ENCODE results near the gene SGSM1.

Gene SGSM1

DNA sequence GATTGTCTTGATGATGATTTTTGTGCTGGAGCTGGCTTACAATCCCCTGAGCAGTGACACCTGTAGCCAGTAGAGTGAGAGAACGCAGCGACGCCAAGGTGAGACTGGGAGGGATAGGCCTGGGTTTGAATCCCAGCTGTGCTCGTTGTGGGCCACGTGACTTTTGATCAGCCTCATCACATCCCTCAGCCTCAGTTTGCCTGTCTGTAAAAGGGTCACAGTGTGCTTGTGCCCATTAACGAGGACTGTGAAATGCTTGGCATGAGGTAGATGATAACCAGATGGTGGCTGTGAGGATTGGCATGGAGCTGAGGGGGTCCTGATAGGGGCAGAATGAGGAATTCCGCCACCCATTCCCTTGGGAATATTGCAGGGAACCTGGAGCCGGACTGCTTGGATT, 156.1 kb downstream of the SGSM1 start:
- in situ Hi-C loops (cut with HindIII; ENCODE audit: low sequenced_read_pairs), result no loop called here
- no peak for DNase-seq (ENCODE audit: low read depth, low spot score)
- TF ChIP-seq, protein P1, sequence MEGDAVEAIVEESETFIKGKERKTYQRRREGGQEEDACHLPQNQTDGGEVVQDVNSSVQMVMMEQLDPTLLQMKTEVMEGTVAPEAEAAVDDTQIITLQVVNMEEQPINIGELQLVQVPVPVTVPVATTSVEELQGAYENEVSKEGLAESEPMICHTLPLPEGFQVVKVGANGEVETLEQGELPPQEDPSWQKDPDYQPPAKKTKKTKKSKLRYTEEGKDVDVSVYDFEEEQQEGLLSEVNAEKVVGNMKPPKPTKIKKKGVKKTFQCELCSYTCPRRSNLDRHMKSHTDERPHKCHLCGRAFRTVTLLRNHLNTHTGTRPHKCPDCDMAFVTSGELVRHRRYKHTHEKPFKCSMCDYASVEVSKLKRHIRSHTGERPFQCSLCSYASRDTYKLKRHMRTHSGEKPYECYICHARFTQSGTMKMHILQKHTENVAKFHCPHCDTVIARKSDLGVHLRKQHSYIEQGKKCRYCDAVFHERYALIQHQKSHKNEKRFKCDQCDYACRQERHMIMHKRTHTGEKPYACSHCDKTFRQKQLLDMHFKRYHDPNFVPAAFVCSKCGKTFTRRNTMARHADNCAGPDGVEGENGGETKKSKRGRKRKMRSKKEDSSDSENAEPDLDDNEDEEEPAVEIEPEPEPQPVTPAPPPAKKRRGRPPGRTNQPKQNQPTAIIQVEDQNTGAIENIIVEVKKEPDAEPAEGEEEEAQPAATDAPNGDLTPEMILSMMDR (IDR thresholded peaks at IDR 0.05; ENCODE audit: low read depth, low read length), result no peak
- no peak overlapping the region for H3K4me3 ChIP-seq (ENCODE audit: low read depth, low read length)

DNA sequence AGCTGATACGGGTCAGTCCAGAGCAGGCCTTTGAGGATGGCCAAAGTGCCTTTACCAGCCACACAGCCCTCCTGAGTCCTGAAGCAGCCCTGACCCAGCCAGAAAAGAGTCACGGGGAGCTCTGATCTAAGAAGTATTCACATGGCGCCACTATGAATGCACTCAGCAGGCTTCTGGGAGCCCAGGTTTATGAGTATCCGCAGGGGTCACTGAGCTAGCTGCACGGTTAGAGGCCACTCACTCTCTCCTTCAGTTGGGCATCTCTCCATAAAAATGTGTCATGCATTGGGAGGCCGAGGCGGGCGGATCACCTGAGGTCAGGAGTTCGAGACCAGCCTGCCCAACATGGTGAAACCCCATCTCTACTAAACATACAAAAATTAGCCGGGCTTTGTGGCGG, 156.8 kb downstream of the SGSM1 start:
- H3K4me3 ChIP-seq (ENCODE audit: low read depth, low read length), result no peak overlapping the region
- no peak for DNase-seq (ENCODE audit: low read depth, low spot score)
- in situ Hi-C loops (cut with HindIII; ENCODE audit: low sequenced_read_pairs), result no loop called here
- TF ChIP-seq, protein P1 (IDR thresholded peaks at IDR 0.05; ENCODE audit: low read depth, low read length), result no peak

DNA sequence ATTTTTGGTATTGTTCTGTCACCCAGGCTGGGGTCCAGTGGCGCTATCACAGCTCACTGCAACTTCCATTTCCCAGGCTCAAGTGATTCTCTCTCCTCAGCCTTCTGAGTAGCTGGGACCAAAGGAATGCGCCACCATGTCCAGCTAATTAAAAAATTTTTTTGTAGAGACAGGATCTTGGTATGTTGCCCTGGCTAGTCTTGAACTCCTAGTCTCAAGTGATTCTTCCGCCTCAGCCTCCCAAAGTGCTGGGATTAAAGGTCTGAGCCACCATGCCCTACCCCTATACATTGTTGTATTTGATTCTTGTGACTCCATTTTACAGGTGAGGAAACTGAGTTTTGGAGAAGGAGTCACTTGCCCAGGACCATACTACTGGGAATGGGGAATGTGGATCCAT, 158.4 kb downstream of the SGSM1 start:
- in situ Hi-C loops (cut with HindIII; ENCODE audit: low sequenced_read_pairs), result no loop called here
- DNase-seq (ENCODE audit: low read depth, low spot score), result no peak
- H3K4me3 ChIP-seq (ENCODE audit: low read depth, low read length), result no peak overlapping the region

DNA sequence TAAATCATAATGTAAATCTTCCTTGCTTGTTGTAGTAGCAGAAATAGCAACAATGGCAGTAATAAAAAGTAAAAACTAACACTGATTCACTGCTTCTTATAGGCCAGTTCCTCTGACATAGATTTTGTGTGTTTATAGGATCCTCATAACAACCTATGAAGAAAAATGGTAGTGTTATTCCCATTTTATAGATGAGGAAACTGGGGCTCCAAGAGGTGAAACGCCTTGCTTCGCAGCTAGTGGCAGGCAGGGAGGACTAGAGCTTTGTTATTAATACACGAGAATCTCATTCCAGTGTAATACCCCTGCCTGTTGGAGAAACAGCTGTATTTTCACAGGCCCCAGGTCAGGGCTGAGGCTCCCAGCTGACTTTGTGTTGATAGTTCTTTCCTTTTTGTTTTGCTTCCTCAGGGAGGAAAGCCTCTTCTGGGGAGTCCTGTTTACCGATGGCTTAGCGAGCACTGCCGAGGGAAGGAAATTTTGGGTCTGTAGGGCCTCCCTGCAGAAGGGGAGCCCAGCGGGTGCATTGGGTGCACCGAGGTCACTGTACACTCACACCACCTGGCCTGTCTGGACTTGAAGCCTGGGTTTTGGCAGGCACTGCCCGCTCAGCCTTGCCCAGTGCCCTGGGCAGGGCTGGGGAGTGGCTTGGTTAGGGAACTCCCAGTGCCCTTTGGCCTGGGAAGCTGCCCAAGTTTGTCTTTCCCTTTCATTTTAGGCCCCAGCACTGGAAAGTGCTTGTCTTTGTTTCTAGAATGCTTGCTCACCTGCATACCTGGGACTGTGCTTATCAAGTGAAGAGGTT, 160.0 kb downstream of the SGSM1 start:
- H3K4me3 ChIP-seq (ENCODE audit: low read depth, low read length), result no peak overlapping the region
- in situ Hi-C loops (cut with HindIII; ENCODE audit: low sequenced_read_pairs), result no loop called here

More for the DNA sequence above, 158.4 kb downstream of the SGSM1 start:
- TF ChIP-seq, protein P1 (IDR thresholded peaks at IDR 0.05; ENCODE audit: low read depth, low read length), result no peak

DNA sequence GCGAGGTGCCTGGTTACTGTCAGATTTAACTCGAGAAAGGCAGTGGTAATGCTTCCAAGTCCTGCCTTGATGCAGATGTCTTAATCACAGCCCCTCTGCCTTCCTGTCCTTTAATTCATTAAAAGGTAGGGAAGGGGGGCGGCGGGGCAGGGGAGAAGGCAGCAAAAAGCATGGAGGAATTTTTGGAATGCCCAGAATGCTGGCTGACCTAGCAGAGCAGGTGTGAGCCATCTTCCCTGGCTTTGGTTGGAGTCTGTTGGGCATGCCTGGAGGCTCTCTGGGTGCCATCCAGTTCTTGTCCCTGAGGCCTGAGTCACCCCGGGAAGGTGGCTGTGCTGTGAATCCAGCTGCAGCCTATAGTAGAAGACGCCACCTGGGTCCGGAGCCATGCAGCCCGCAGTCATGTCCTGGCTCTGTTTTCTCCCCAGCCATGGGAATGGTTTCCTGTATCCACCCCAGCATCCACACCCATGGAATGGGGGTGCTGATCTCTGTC, 162.1 kb downstream of the SGSM1 start:
- DNase-seq (ENCODE audit: low read depth, low spot score), result no peak
- H3K4me3 ChIP-seq (ENCODE audit: low read depth, low read length), result no peak overlapping the region
- in situ Hi-C loops (cut with HindIII; ENCODE audit: low sequenced_read_pairs), result no loop called here
- TF ChIP-seq, protein P1 (IDR thresholded peaks at IDR 0.05; ENCODE audit: low read depth, low read length), result no peak

More for the DNA sequence above, 160.0 kb downstream of the SGSM1 start:
- peak; percentile 57 for DNase-seq (ENCODE audit: low read depth, low spot score)
- TF ChIP-seq, protein P1 (IDR thresholded peaks at IDR 0.05; ENCODE audit: low read depth, low read length), result no peak

DNA sequence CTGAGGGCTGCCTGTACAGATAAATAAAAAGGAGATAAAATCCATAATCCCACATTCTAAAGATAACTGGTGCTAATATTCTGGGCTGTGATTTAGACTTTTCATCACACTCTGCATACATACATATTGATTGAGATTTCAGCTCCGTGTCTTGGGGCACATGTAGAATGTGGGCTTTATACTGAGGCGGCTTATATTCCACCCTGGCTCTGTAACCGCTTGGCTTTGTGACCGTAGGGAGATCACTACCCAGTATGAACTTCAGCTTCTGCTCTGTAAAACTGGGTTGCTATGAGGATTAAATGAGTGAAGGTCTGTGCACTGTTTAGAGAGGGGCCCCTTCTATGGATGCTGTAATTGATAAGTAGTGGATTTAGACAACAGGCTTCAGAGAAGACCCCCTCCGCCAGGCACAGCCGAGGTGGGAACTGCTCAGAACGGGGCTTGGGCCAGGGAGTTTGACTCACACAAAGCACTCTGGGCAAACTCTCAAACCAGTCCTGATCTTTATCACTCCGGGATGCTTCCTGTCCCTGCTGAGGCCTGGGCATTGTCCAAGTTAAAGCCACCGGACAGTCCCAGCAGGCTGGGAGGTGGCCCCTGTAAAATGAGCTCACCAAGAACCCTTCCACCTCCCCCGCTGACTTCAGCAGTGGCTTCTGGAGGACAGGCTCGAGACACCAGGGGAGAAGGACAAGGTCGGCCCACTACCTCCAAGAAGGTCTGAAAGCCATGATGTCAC, 163.7 kb downstream of the SGSM1 start:
- DNase-seq (ENCODE audit: low read depth, low spot score), result peak; percentile 78
- H3K4me3 ChIP-seq (ENCODE audit: low read depth, low read length), result no peak overlapping the region
- in situ Hi-C loops (cut with HindIII; ENCODE audit: low sequenced_read_pairs), result no loop called here
- TF ChIP-seq, protein P1 (IDR thresholded peaks at IDR 0.05; ENCODE audit: low read depth, low read length), result no peak

All from astrocyte of the spinal cord (primary cell).